CD4-positive, alpha-beta T cell (primary cell): Measurements from ENCODE around the gene BPHL. TPM values are rescaled to one million over a fixed set of nuclear protein-coding genes. Genes with fewer than 3 reads are reported as not detected.
A peak's percentile ranks its signal among the peaks of the same experiment; 100 is the strongest.

Source experiments
- ATAC-seq: fragments of 200-7000 bp; cut with Tn5 transposase; one replicate; pipeline ENCODE4 v1.10.0; 2022; ENCODE audit warnings: mild to moderate bottlenecking; ENCODE audit not compliant: poor library complexity
- CTCF ChIA-PET: fragments of 350-600 bp; sonication (Branson Sonifier 250); formaldehyde crosslinking; loops from one replicate; lab custom pipeline; 2021; ENCODE audit warnings: antibody characterized with exemption, inconsistent platforms; lab: Charles Lee
- POLR2A ChIA-PET: fragments of 350-600 bp; sonication (Branson Sonifier 250); formaldehyde crosslinking; loops from one replicate; lab custom pipeline; 2021; ENCODE audit warnings: antibody characterized with exemption, inconsistent platforms; lab: Charles Lee
- DNase-seq, 14 experiments: peaks; one replicate each; pipeline ENCODE4 v3.0.0-alpha.2; 2013 to 2020; ENCODE audit warnings: mixed read lengths in 2 of 14
- H3K27ac ChIP-seq, 2 donors: one replicate each; pipeline versions ENCODE4 v1.5.1 to v1.7.0; 2013; ENCODE audit warnings: low read length in 2 of 2, low read depth in 1 of 2, mild to moderate bottlenecking in 1 of 2
- H3K27me3 ChIP-seq, 2 experiments: 1 replicate in 1 of 2; 2 replicates in 1 of 2; pipeline versions ENCODE4 v1.6.1 to v1.7.0; 2013; ENCODE audit warnings: low read length in 2 of 2, control low read depth in 1 of 2, mild to moderate bottlenecking in 1 of 2, moderate library complexity in 1 of 2; ENCODE audit not compliant: insufficient read depth in 2 of 2, control insufficient read depth in 1 of 2
- H3K36me3 ChIP-seq: one replicate; pipeline ENCODE4 v1.6.1; 2013; ENCODE audit warnings: low read length, control low read depth; ENCODE audit not compliant: insufficient read depth
- H3K4me1 ChIP-seq: one replicate; pipeline ENCODE4 v1.6.1; 2013; ENCODE audit warnings: low read length, control low read depth; ENCODE audit not compliant: insufficient read depth
- H3K4me3 ChIP-seq: one replicate; pipeline ENCODE4 v1.5.1; 2013; ENCODE audit warnings: mild to moderate bottlenecking, low read length, moderate library complexity
- H3K9me3 ChIP-seq, 2 experiments: 1 replicate in 1 of 2; 2 replicates in 1 of 2; pipeline versions ENCODE4 v1.6.1 to v1.7.0; 2013; ENCODE audit warnings: low read length in 2 of 2, mild to moderate bottlenecking in 2 of 2, control low read depth in 1 of 2, moderate library complexity in 1 of 2; ENCODE audit not compliant: control insufficient read depth in 1 of 2, insufficient read depth in 1 of 2
- H3K27ac Mint-ChIP-seq: one replicate; pipeline ENCODE4 v1.8.0; 2020; ENCODE audit warnings: mixed read lengths
- H3K27me3 Mint-ChIP-seq: one replicate; pipeline ENCODE4 v1.8.0; 2021; ENCODE audit warnings: mixed read lengths
- H3K36me3 Mint-ChIP-seq: one replicate; pipeline ENCODE4 v1.8.0; 2021; ENCODE audit warnings: low read depth, mixed read lengths
- H3K4me1 Mint-ChIP-seq: one replicate; pipeline ENCODE4 v1.8.0; 2021; ENCODE audit warnings: low read depth, mixed read lengths
- H3K4me3 Mint-ChIP-seq: one replicate; pipeline ENCODE4 v1.8.0; 2020; ENCODE audit warnings: mild to moderate bottlenecking, mixed read lengths
- H3K9me3 Mint-ChIP-seq: one replicate; pipeline ENCODE4 v1.8.0; 2020; ENCODE audit warnings: mixed read lengths
- intact Hi-C, 2 experiments: fragments of 100-400 bp; cut with DNase I in 1 of 2; cut with micrococcal nuclease in 1 of 2; formaldehyde crosslinking; loops; one replicate each; pipeline versions ENCODE4 v1.15.1 to v1.9.0; 2023 to 2025; cut with DNase I, micrococcal nuclease
- total RNA-seq, 174 experiments: library from RNA in 2 of 174; stranded (reverse) in 2 of 174; gene quantifications; one replicate each; pipeline ENCODE4 v1.2.3 and lab custom pipeline; 2021 to 2026
- TF ChIP-seq, protein P1 (sequence below): fragments of 200-600 bp; IDR thresholded peaks from one replicate; pipeline ENCODE4 v1.8.0; 2022; ENCODE audit warnings: antibody characterized with exemption, mild to moderate bottlenecking

Gene BPHL
- total RNA-seq, 2 experiments from 2014 or later: 5.2 to 5.7 TPM

DNA sequence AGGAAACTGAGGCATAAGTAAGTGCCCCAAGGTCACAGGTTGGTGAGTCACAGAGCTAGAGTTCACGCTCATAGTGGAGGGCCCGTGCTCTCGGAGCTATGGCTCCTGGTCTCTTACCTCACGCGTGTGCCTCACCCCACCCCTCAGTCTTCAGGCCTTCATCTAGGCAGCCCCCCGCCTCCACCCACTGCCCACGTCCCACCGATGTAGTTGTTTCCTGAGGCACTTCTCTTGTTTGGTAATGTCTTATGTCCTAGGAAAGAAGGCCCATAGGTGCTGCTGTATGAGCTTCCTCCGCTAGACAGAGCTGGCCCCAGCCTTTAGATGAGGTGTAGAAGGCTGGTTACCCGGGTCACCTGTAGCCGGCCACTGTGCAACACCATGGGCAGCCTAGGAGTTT is 45.1 kb upstream of the BPHL start:
- H3K27me3 ChIP-seq: no peaks in the 10 kb centered on the region
- H3K27ac ChIP-seq: no peak overlapping the region
- H3K9me3 Mint-ChIP-seq: no peaks in the 10 kb centered on the region
- no peak for DNase-seq
- TF ChIP-seq, protein P1, sequence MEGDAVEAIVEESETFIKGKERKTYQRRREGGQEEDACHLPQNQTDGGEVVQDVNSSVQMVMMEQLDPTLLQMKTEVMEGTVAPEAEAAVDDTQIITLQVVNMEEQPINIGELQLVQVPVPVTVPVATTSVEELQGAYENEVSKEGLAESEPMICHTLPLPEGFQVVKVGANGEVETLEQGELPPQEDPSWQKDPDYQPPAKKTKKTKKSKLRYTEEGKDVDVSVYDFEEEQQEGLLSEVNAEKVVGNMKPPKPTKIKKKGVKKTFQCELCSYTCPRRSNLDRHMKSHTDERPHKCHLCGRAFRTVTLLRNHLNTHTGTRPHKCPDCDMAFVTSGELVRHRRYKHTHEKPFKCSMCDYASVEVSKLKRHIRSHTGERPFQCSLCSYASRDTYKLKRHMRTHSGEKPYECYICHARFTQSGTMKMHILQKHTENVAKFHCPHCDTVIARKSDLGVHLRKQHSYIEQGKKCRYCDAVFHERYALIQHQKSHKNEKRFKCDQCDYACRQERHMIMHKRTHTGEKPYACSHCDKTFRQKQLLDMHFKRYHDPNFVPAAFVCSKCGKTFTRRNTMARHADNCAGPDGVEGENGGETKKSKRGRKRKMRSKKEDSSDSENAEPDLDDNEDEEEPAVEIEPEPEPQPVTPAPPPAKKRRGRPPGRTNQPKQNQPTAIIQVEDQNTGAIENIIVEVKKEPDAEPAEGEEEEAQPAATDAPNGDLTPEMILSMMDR: no peak
- H3K36me3 ChIP-seq: peaks cover 40% of the 10 kb centered on the region
- peak overlapping the region; percentile 34 for H3K27ac Mint-ChIP-seq
- CTCF ChIA-PET: interaction anchor here (1.1 kb wide), 1 partner anchor 282 kb away, joined by 3 read pairs; no protein-coding TSS in a partner anchor
- peaks cover 65% of the 10 kb centered on the region for H3K36me3 Mint-ChIP-seq
- POLR2A ChIA-PET: interaction anchor here (0.6 to 1.2 kb wide), 2 partner anchors 9 to 47 kb away, joined by 3 to 4 read pairs; no protein-coding TSS in a partner anchor
- no peak for ATAC-seq
- H3K4me3 Mint-ChIP-seq: no peak overlapping the region
- H3K27me3 Mint-ChIP-seq: no peaks in the 10 kb centered on the region
- no peak overlapping the region for H3K4me3 ChIP-seq
- intact Hi-C loops: loop anchor here in 1 of 2 experiments (5.0 kb wide), 1 partner anchor 184 kb away; the partner anchor contains the start of gene PSMG4
- H3K4me1 Mint-ChIP-seq: peaks cover 70% of the 10 kb centered on the region
- H3K9me3 ChIP-seq: no peaks in the 10 kb centered on the region
- peaks cover 59% of the 10 kb centered on the region for H3K4me1 ChIP-seq

DNA sequence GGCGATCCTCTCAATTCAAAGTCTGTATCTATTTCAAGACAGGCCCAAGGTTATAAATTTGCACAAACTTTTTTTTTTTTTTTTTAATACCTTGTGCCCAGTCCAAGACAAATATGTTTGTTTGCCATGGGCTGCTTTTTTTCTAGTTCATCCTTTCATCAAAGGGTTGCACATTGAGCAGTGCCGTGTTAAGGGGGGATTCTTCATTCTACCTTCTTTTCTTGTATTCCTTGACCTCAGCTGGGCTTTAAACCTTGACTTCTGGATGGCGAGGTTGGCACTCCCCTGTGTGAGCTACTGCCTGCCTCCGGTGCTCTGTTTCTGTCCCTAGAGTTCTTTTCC is 42.8 kb upstream of the BPHL start:
- no peaks in the 10 kb centered on the region for H3K27me3 ChIP-seq
- ATAC-seq: no peak
- TF ChIP-seq, protein P1: no peak
- no peak overlapping the region for H3K27ac ChIP-seq
- POLR2A ChIA-PET: interaction anchor here (1.2 to 2.3 kb wide), 4 partner anchors 8 to 86 kb away, joined by 3 to 10 read pairs (median 8); partner anchors contain the start of genes BPHL and RIPK1
- H3K4me1 Mint-ChIP-seq: peaks cover 67% of the 10 kb centered on the region
- CTCF ChIA-PET: no interaction called here
- no peak overlapping the region for H3K4me3 ChIP-seq
- peak overlapping the region; percentile 57 for H3K4me3 Mint-ChIP-seq
- H3K27me3 Mint-ChIP-seq: no peaks in the 10 kb centered on the region
- peak overlapping the region; percentile 13 for H3K27ac Mint-ChIP-seq
- H3K4me1 ChIP-seq: peaks cover 44% of the 10 kb centered on the region
- H3K9me3 ChIP-seq: no peaks in the 10 kb centered on the region
- intact Hi-C loops: no loop called here
- peaks cover 61% of the 10 kb centered on the region for H3K36me3 ChIP-seq
- no peak for DNase-seq
- H3K9me3 Mint-ChIP-seq: no peaks in the 10 kb centered on the region
- H3K36me3 Mint-ChIP-seq: peaks cover 74% of the 10 kb centered on the region

DNA sequence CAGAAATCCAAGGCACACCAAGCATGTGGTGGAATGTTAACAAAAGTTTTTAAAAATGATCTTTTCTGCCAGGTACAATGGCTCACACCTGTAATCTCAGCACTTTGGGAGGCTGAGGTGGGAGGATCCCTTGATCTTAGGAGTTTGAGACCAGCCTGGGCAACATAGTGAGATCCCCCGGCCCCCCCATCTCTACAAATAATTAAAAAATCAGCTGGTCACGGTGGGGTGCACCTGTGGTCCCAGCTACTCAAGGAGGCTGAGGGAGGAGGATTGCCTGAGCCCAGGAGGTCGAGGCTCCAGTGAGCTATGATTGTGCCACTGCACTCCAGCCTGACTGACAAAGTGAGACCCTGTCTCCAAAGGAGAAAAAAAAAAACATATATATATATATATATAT is 42.2 kb upstream of the BPHL start:
- H3K4me1 Mint-ChIP-seq: peaks cover 66% of the 10 kb centered on the region
- Histone ChIP-seq H3K36me3 (peaks cover 66% of the 10 kb centered on the region), H3K27ac (no peak overlapping the region)

More for the DNA sequence above, 42.2 kb upstream of the BPHL start:
- CTCF ChIA-PET: no interaction called here
- H3K27ac Mint-ChIP-seq: peak overlapping the region; percentile 13
- intact Hi-C loops: no loop called here
- Histone ChIP-seq H3K27me3 (no peaks in the 10 kb centered on the region), H3K4me1 (peaks cover 41% of the 10 kb centered on the region), H3K9me3 (no peaks in the 10 kb centered on the region), H3K4me3 (no peak overlapping the region)
- H3K27me3 Mint-ChIP-seq: no peaks in the 10 kb centered on the region
- DNase-seq (no peak), ATAC-seq (no peak)
- H3K4me3 Mint-ChIP-seq: no peak overlapping the region
- H3K36me3 Mint-ChIP-seq: peaks cover 74% of the 10 kb centered on the region
- POLR2A ChIA-PET: interaction anchor here (1.5 to 1.9 kb wide), 2 partner anchors 8 to 13 kb away, joined by 5 to 10 read pairs; partner anchors contain the start of gene RIPK1
- TF ChIP-seq, protein P1: no peak
- no peaks in the 10 kb centered on the region for H3K9me3 Mint-ChIP-seq
